H1 (cell line): ENCODE measurements around the gene PHLPP1. TPM values are rescaled to one million over a fixed set of nuclear protein-coding genes. Genes with fewer than 3 reads are reported as not detected.

ENCODE experiments used
- CTCF ChIA-PET: fragments of 300-600 bp; sonication (Branson Sonifier 250); formaldehyde crosslinking; loops from one replicate; lab custom pipeline; 2021; ENCODE audit not compliant: partially characterized antibody; lab: Charles Lee
- POLR2A ChIA-PET: fragments of 300-600 bp; sonication (Branson Sonifier 250); formaldehyde crosslinking; loops from one replicate; lab custom pipeline; 2021; ENCODE audit warnings: inconsistent platforms; ENCODE audit not compliant: partially characterized antibody; lab: Charles Lee
- DNase-seq, 2 experiments: peaks; one replicate each; pipeline versions ENCODE4 v3.0.0 to v3.0.0-alpha.2; 2010 to 2022; ENCODE audit warnings: low spot score in 2 of 2, low read depth in 1 of 2, mixed read lengths in 1 of 2
- FAIRE-seq: peaks from 2 replicates; lab custom pipeline; 2011; peaks lifted over from hg19 to GRCh38; lab: Jason Lieb, UNC
- H2AFZ ChIP-seq: 2 replicates; pipeline ENCODE4 v1.8.1; 2012; ENCODE audit warnings: low read length, inconsistent platforms
- H2AK5ac ChIP-seq: 2 replicates; pipeline ENCODE4 v1.6.1; 2013; ENCODE audit warnings: low read depth, low read length
- H2BK120ac ChIP-seq: replicated peaks from 2 replicates; pipeline ENCODE3; 2013; ENCODE audit warnings: low read depth, low read length, inconsistent platforms
- H2BK12ac ChIP-seq: 2 replicates; pipeline ENCODE4 v1.6.1; 2013; ENCODE audit warnings: low read depth, low read length
- H2BK15ac ChIP-seq: 2 replicates; pipeline ENCODE4 v1.6.1; 2013; ENCODE audit warnings: low read length
- H2BK20ac ChIP-seq: 2 replicates; pipeline ENCODE4 v1.6.1; 2013; ENCODE audit warnings: low read length
- H2BK5ac ChIP-seq: 2 replicates; pipeline ENCODE4 v1.6.1; 2013; ENCODE audit warnings: low read depth, low read length
- H3K14ac ChIP-seq: 2 replicates; pipeline ENCODE4 v1.6.1; 2013; ENCODE audit warnings: inconsistent platforms; ENCODE audit not compliant: insufficient read length
- H3K18ac ChIP-seq: 2 replicates; pipeline ENCODE4 v1.6.1; 2013; ENCODE audit warnings: low read length; ENCODE audit errors: extremely low read depth
- H3K23ac ChIP-seq: 2 replicates; pipeline ENCODE4 v1.6.1; 2013; ENCODE audit warnings: inconsistent platforms; ENCODE audit not compliant: insufficient read length
- H3K23me2 ChIP-seq: 2 replicates; pipeline ENCODE4 v1.6.1; 2013; ENCODE audit warnings: low read depth, low read length
- H3K27ac ChIP-seq: 2 replicates; pipeline ENCODE4 v1.6.1; 2011; ENCODE audit warnings: low read depth, low read length, inconsistent platforms
- H3K27me3 ChIP-seq, 4 experiments: replicated peaks in 1 of 4; 1 replicate in 1 of 4; 2 replicates in 3 of 4; pipeline versions ENCODE4 v1.6.1 to v1.8.1; 2011 to 2013; ENCODE audit warnings: low read length in 3 of 4, mild to moderate bottlenecking in 3 of 4, inconsistent platforms in 2 of 4, mixed read lengths in 2 of 4, moderate library complexity in 1 of 4; ENCODE audit not compliant: control insufficient read depth in 3 of 4, insufficient read depth in 3 of 4; ENCODE audit errors: extremely low read depth in 1 of 4
- H3K36me3 ChIP-seq, 4 experiments: 2 replicates each; pipeline versions ENCODE4 v1.6.1 to v1.8.1; 2011 to 2013; ENCODE audit warnings: mild to moderate bottlenecking in 4 of 4, low read length in 3 of 4, moderate library complexity in 2 of 4, control low read depth in 1 of 4, inconsistent platforms in 1 of 4; ENCODE audit not compliant: insufficient read depth in 4 of 4, control insufficient read depth in 2 of 4
- H3K4ac ChIP-seq: replicated peaks from 2 replicates; pipeline ENCODE3; 2013; ENCODE audit warnings: low read length, low read depth, mixed read lengths, inconsistent platforms; ENCODE audit not compliant: insufficient read length
- H3K4me1 ChIP-seq, 4 experiments: replicated peaks in 1 of 4; 1 replicate in 1 of 4; 2 replicates in 3 of 4; pipeline versions ENCODE4 v1.6.1 to v1.8.1; 2011 to 2013; ENCODE audit warnings: low read length in 3 of 4, inconsistent platforms in 2 of 4, mixed read lengths in 1 of 4; ENCODE audit not compliant: insufficient read depth in 4 of 4, control insufficient read depth in 3 of 4
- H3K4me2 ChIP-seq, 2 experiments: 2 replicates each; pipeline versions ENCODE4 v1.6.1 to v1.8.1; 2011 to 2013; ENCODE audit warnings: low read depth in 2 of 2, low read length in 2 of 2, control low read depth in 1 of 2, inconsistent platforms in 1 of 2, mild to moderate bottlenecking in 1 of 2; ENCODE audit not compliant: insufficient read depth in 1 of 2
- H3K4me3 ChIP-seq, 4 experiments: fragments of 200-600, 300-600 bp in 1 of 4; sonication (generic), shearing (Covaris generic), sonication (Bioruptor Twin) in 1 of 4; 2 replicates each; pipeline versions ENCODE4 v1.5.1 to v1.8.1; 2011 to 2016; ENCODE audit warnings: low read length in 4 of 4, low read depth in 3 of 4, control low read depth in 2 of 4, inconsistent platforms in 2 of 4, mild to moderate bottlenecking in 2 of 4, mixed read lengths in 1 of 4, moderate library complexity in 1 of 4; ENCODE audit not compliant: insufficient read depth in 2 of 4; ENCODE audit errors: extremely low read depth in 1 of 4
- H3K56ac ChIP-seq: replicated peaks from 2 replicates; pipeline ENCODE3; 2013; ENCODE audit warnings: low read depth, mild to moderate bottlenecking, mixed read lengths, low read length, inconsistent platforms; ENCODE audit not compliant: insufficient read length
- H3K79me1 ChIP-seq: 2 replicates; pipeline ENCODE4 v1.6.1; 2013; ENCODE audit warnings: low read depth, low read length, control low read depth
- H3K79me2 ChIP-seq, 2 experiments: 2 replicates each; pipeline versions ENCODE4 v1.6.1 to v1.8.1; 2012 to 2013; ENCODE audit warnings: low read length in 2 of 2, mild to moderate bottlenecking in 2 of 2, inconsistent platforms in 1 of 2; ENCODE audit not compliant: insufficient read depth in 2 of 2, control insufficient read depth in 1 of 2
- H3K9ac ChIP-seq, 4 experiments: replicated peaks in 1 of 4; 1 replicate in 1 of 4; 2 replicates in 3 of 4; pipeline versions ENCODE4 v1.6.1 to v1.8.1; 2011 to 2013; ENCODE audit warnings: low read depth in 3 of 4, low read length in 3 of 4, control low read depth in 2 of 4, mild to moderate bottlenecking in 2 of 4, moderate library complexity in 2 of 4, inconsistent platforms in 1 of 4; ENCODE audit errors: extremely low read depth in 1 of 4
- H3K9me3 ChIP-seq, 2 experiments: 2 replicates each; pipeline versions ENCODE4 v1.6.1 to v1.8.1; 2012 to 2013; ENCODE audit warnings: mild to moderate bottlenecking in 2 of 2, moderate library complexity in 2 of 2, control low read depth in 1 of 2, inconsistent platforms in 1 of 2, low read depth in 1 of 2, low read length in 1 of 2, mixed read lengths in 1 of 2; ENCODE audit not compliant: insufficient read depth in 2 of 2
- H4K20me1 ChIP-seq, 2 experiments: replicated peaks in 1 of 2; 2 replicates each; pipeline versions ENCODE3 to v1.8.1; 2011 to 2013; ENCODE audit warnings: inconsistent platforms in 2 of 2, low read length in 2 of 2, mild to moderate bottlenecking in 1 of 2; ENCODE audit not compliant: insufficient read depth in 2 of 2, control insufficient read depth in 1 of 2
- H4K5ac ChIP-seq: 2 replicates; pipeline ENCODE4 v1.6.1; 2013; ENCODE audit warnings: low read length, low read depth, mixed read lengths, inconsistent platforms; ENCODE audit not compliant: insufficient read length
- H4K8ac ChIP-seq: 2 replicates; pipeline ENCODE4 v1.8.0; 2013; ENCODE audit warnings: mild to moderate bottlenecking, moderate library complexity, low read length, inconsistent platforms; ENCODE audit not compliant: insufficient read depth; ENCODE audit errors: extremely low read depth
- H4K91ac ChIP-seq: replicated peaks from 2 replicates; pipeline ENCODE3; 2013; ENCODE audit warnings: low read length, mixed read lengths, inconsistent platforms; ENCODE audit not compliant: insufficient read length
- CTCF ChIP-seq, 3 experiments: IDR thresholded peaks; 1 replicate in 2 of 3; 2 replicates in 1 of 3; pipeline versions ENCODE4 v1.5.1 to v1.6.1; 2011; ENCODE audit warnings: low read length in 3 of 3, mild to moderate bottlenecking in 3 of 3, inconsistent platforms in 2 of 3, low read depth in 1 of 3, moderate library complexity in 1 of 3; ENCODE audit not compliant: insufficient read depth in 1 of 3; ENCODE audit errors: control extremely low read depth in 1 of 3
- E2F6 ChIP-seq: IDR thresholded peaks from 2 replicates; pipeline ENCODE4 v1.6.1; 2012; ENCODE audit warnings: inconsistent platforms
- EP300 ChIP-seq, 2 experiments: IDR thresholded peaks; 1 replicate in 1 of 2; 2 replicates in 1 of 2; pipeline ENCODE4 v1.6.1; 2011 to 2012; ENCODE audit warnings: low read depth in 2 of 2, low read length in 2 of 2, mild to moderate bottlenecking in 2 of 2, borderline replicate concordance in 1 of 2, inconsistent platforms in 1 of 2, moderate library complexity in 1 of 2
- GABPA ChIP-seq: IDR thresholded peaks from 2 replicates; pipeline ENCODE4 v1.6.1; 2011; ENCODE audit warnings: mild to moderate bottlenecking, low read length, moderate library complexity, borderline replicate concordance; ENCODE audit not compliant: insufficient read depth
- NANOG ChIP-seq: IDR thresholded peaks from 2 replicates; pipeline ENCODE4 v1.6.1; 2011; ENCODE audit warnings: low read length, low read depth, mild to moderate bottlenecking, inconsistent platforms; ENCODE audit not compliant: insufficient read depth, poor library complexity, severe bottlenecking
- RAD21 ChIP-seq, 2 experiments: IDR thresholded peaks in 1 of 2; conservative IDR thresholded peaks in 1 of 2; 2 replicates each; pipeline ENCODE4 v1.6.1; 2011; ENCODE audit warnings: low read depth in 2 of 2, low read length in 2 of 2, improper control_type of control experiment in 1 of 2, inconsistent platforms in 1 of 2, mild to moderate bottlenecking in 1 of 2, moderate library complexity in 1 of 2
- SAP30 ChIP-seq: fragments of 300-600 bp; sonication (generic); IDR thresholded peaks from 2 replicates; pipeline ENCODE4 v1.7.1; 2012; ENCODE audit warnings: low read length, moderate library complexity, mild to moderate bottlenecking, inconsistent platforms; ENCODE audit not compliant: insufficient read depth, insufficient replicate concordance
- WGBS, 2 experiments: shearing (Covaris generic) in 1 of 2; methylation state at CpG; one replicate each; pipeline versions ENCODE4 v1.1.6 to v1.1.7; 2013 to 2015; ENCODE audit warnings: low lambda C conversion rate in 2 of 2, mixed read lengths in 2 of 2, inconsistent platforms in 1 of 2, low coverage in 1 of 2, missing lambda C conversion rate in 1 of 2; ENCODE audit not compliant: insufficient replicate concordance in 2 of 2, insufficient coverage in 1 of 2, insufficient read length in 1 of 2; ENCODE audit errors: extremely low coverage in 1 of 2, missing lambda C conversion rate in 1 of 2; 5-methylcytosine and 5-hydroxymethylcytosine counted together
- polyA plus RNA-seq, 7 experiments: library from polyadenylated mRNA; depleted of rRNA in 3 of 7; stranded (reverse) in 5 of 7; unstranded in 2 of 7; fragments of >200 nt in 5 of 7; fragments of 200-250 nt in 2 of 7; gene quantifications; 1 replicate in 5 of 7; 2 replicates in 1 of 7; 4 replicates in 1 of 7; pipeline versions ENCODE4 v1.2.1 to v1.2.3, GENCODE V29; 2011 to 2013; ENCODE audit warnings: missing spikeins in 2 of 7, mixed read lengths in 2 of 7
- total RNA-seq: library from RNA; stranded (reverse); fragmentation: NEBNext Ultra II Directional; extraction: Animal tissue kit (Norgen Biotek cat#: 25700); gene quantifications from 2 replicates; pipeline ENCODE4 v1.2.1, GENCODE V29; 2021

PHLPP1 gene
- total and polyA plus RNA-seq, 2 of the 8 experiments (the other 6 are each of a cell fraction or from before 2014, with no cell fraction given) = 28.0 to 66.3 TPM

- no peak overlapping the region for H3K4me2 ChIP-seq
- no peaks in the 10 kb centered on the region for H3K9me3 ChIP-seq
- H3K23ac ChIP-seq = no peak overlapping the region
- H2BK120ac ChIP-seq = no peak overlapping the region
- H3K27me3 ChIP-seq = no peaks in the 10 kb centered on the region
- H2AFZ ChIP-seq = no peak overlapping the region
- no peak overlapping the region for H4K8ac ChIP-seq
- ChIA-PET CTCF (interaction anchor here (0.7 to 5.1 kb wide), 39 partner anchors 9 to 545 kb away, joined by 3 to 47 read pairs (median 3); no protein-coding TSS in a partner anchor), POLR2A (interaction anchor here (0.7 to 1.6 kb wide), 2 partner anchors 208 to 268 kb away, joined by 4 to 6 read pairs; partner anchors contain the start of gene PHLPP1)
- H2BK15ac ChIP-seq = no peak overlapping the region
- H4K20me1 ChIP-seq = no peaks in the 10 kb centered on the region
- no peak overlapping the region for H4K5ac ChIP-seq
- no peak overlapping the region for H3K14ac ChIP-seq
- no peak overlapping the region for H2AK5ac ChIP-seq
- no peak overlapping the region for H2BK20ac ChIP-seq
- H3K23me2 ChIP-seq = no peaks in the 10 kb centered on the region
- FAIRE-seq = peak; percentile 98
- H3K27ac ChIP-seq = no peak overlapping the region
- no peaks in the 10 kb centered on the region for H3K4me1 ChIP-seq
- 82% methylated on average over 11 of the region's 11 CpGs; no CpG with 5 or more reads in 1 of the 2 experiments for WGBS, 2 experiments
- no peak overlapping the region for H3K56ac ChIP-seq
- H3K4me3 ChIP-seq = no peak overlapping the region
- H3K9ac ChIP-seq = no peak overlapping the region
- H3K36me3 ChIP-seq = peaks cover 4 to 20% (median 11%) of the 10 kb centered on the region in 4 experiments
- H3K18ac ChIP-seq = 0 out of 2 replicates have a peak overlapping the region, but pooled peaks have one; percentile 42
- H3K79me1 ChIP-seq = peaks cover 2% of the 10 kb centered on the region; the same call in 1 of the 2 replicates
- H3K79me2 ChIP-seq = no peaks in the 10 kb centered on the region
- H2BK5ac ChIP-seq = no peak overlapping the region
- peak; percentile 33 to 74 for DNase-seq
- H2BK12ac ChIP-seq = no peak overlapping the region
- no peak overlapping the region for H3K4ac ChIP-seq
- H4K91ac ChIP-seq = no peak overlapping the region
- TF ChIP-seq GABPA = 0 out of 2 replicates have a peak, but pooled peaks have one; percentile 34
- TF ChIP-seq RAD21 (IDR thresholded peaks at IDR 0.05 in 1 of 2, conservative IDR thresholded peaks at IDR 0.05 in 1 of 2; ENCODE audit: low read depth in 2 of 2, low read length in 2 of 2) = peak; percentile 86 to 93
- peak; percentile 27 to 82 (median 77) for TF ChIP-seq CTCF (IDR thresholded peaks at IDR 0.05; ENCODE audit: control extremely low read depth in 1 of 3, insufficient read depth in 1 of 3, low read depth in 1 of 3, low read length in 3 of 3)
- TF ChIP-seq E2F6 = peak; percentile 48; the same call in 1 of the 2 replicates
- TF ChIP-seq SAP30 = no peak
- peak; percentile 21 for TF ChIP-seq NANOG
- TF ChIP-seq EP300 (IDR thresholded peaks at IDR 0.05; ENCODE audit: borderline replicate concordance in 1 of 2, low read depth in 2 of 2, low read length in 2 of 2) = no peak
Measured at GRCh38 chr18:62982600-62983251, 267.4 kb downstream of the PHLPP1 start.
